HG03558 (cell line): ENCODE measurements around the gene MAP3K1.
A peak's percentile ranks its signal among the peaks of the same experiment; 100 is the strongest.
"Not testable (repeated sequence)": the region's sequence is repeated elsewhere in the genome, so short reads cannot be mapped to it uniquely, and the experiment has no call there.

ENCODE experiments used
- ATAC-seq: cut with Tn5 transposase; IDR thresholded peaks from one replicate; pipeline ENCODE4 v1.9.1; 2021; ENCODE audit warnings: moderate number of reproducible peaks; ENCODE audit not compliant: unreplicated experiment; ENCODE audit errors: extremely low read depth

MAP3K1 gene

DNA sequence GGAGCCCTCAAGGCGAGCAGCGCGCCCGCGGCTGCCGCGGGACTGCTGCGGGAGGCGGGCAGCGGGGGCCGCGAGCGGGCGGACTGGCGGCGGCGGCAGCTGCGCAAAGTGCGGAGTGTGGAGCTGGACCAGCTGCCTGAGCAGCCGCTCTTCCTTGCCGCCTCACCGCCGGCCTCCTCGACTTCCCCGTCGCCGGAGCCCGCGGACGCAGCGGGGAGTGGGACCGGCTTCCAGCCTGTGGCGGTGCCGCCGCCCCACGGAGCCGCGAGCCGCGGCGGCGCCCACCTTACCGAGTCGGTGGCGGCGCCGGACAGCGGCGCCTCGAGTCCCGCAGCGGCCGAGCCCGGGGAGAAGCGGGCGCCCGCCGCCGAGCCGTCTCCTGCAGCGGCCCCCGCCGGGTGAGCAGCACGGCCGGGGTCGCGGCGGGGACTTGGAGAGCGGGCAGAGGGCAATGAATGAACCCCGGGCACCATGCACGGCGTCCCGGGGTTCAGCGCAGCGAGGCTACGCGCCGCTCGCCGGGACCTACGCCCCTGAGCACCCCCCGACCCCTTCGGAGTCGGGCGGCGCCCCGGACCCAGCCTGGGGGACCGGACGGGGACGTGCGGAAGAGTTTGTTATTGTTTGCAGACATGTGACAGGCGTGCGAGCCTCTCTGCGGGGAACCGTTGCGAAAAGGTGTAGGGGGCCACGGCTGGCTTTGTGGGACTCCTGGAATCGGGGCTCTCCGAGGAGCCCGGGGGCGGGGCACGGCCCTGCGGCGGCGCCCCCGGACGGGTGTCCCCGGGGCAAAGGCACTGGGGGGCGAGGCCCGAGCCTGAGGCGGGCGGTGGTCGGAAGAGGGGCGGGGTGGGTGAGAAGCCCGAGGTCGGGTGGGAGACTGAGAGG lies 553 bp downstream of the MAP3K1 start:
- peak; percentile 18 for ATAC-seq

- ATAC-seq = no peak
Measured at GRCh38 chr5:56816546-56817081, 1.3 kb downstream of the MAP3K1 start.

- ATAC-seq = no peak
Measured at GRCh38 chr5:56817263-56818014, 2.1 kb downstream of the MAP3K1 start.

GRCh38 chr5:56818450-56819037 lies 3.2 kb downstream of the MAP3K1 start:
- ATAC-seq = no peak

- no peak for ATAC-seq
Measured at GRCh38 chr5:56819060-56819881, 3.9 kb downstream of the MAP3K1 start.

- ATAC-seq = not testable (repeated sequence)
Measured at GRCh38 chr5:56821868-56822267, 6.5 kb downstream of the MAP3K1 start.

- no peak for ATAC-seq
Measured at GRCh38 chr5:56822981-56823380, 7.6 kb downstream of the MAP3K1 start.

DNA sequence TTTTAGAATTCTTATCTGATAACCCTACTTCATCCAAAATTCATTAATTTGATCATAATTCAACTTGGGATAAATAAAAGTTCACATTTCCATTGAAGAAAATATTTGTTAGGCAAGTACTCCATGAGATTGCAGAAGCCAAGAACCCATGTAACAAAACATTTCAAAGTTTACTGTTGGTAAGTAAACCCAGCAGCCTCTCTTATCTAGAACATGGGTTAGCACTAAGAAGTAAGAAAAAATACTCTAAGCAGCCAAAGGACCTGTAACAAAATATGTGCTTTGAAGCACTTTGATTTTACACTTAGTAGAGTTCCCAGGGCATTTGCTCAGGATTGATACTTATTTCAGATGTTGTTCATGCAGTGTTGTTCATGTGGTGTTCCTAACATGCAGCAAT lies 8.7 kb downstream of the MAP3K1 start:
- ATAC-seq = no peak

GRCh38 chr5:56825222-56825824 lies 10.0 kb downstream of the MAP3K1 start:
- ATAC-seq = no peak

DNA sequence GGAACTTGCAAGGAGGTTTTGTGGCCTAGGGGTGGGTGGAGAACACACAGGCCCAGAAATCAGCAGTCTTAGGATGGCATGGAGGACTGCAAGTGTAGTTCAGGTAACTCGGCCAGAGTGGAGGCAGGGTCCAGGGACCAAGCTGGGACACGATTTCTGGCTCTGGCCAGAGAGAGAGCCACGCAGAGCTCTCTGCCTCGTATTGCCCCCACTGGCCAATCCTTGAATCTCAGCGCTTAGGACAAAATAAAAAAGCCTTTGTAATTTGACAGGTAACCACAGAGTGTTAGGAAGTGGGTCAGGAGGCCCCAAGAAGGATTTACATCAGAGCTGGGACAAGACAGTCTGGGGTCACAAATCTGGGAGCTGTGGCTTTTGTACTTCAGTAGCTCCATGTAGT lies 11.7 kb downstream of the MAP3K1 start:
- ATAC-seq = no peak

GRCh38 chr5:56827924-56828323 lies 12.6 kb downstream of the MAP3K1 start:
- ATAC-seq = no peak

DNA sequence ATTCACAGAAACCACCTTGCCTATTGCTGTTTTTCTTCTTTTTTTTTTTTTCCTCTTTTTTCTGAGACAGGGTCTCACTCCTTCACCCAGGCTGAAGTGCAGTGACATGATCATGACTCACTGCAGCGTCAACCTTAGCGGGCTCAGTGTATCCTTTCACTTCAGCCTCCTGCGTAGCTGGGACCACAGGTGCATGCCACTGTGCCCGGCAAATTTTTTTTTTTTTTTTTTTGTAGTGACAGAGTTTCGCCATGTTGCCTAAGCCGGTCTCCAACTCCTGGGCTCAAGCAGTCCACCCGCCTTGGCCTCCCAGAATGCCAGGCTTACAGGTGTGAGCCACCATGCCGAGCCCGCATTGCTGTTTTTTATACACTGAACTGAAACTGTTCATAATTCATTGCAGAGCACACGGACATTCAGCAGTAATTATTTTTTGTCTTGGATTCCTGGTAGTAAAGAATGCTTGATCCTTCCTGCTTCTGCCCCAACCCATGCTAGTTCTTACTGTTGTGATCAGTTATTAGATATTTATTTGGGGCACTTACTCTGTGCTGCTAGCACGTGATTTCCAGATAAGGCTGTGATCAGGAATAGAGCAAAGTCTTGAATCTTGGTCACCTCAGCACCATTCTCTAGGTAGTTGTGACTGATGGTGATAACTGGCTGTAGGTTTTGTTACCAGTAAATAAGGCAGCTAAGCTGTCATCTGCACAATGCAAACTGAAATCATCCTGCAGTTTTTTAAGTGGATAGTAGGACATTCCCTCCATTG lies 14.0 kb downstream of the MAP3K1 start:
- ATAC-seq = no peak

- ATAC-seq = no peak
Measured at GRCh38 chr5:56831773-56832172, 16.4 kb downstream of the MAP3K1 start.

DNA sequence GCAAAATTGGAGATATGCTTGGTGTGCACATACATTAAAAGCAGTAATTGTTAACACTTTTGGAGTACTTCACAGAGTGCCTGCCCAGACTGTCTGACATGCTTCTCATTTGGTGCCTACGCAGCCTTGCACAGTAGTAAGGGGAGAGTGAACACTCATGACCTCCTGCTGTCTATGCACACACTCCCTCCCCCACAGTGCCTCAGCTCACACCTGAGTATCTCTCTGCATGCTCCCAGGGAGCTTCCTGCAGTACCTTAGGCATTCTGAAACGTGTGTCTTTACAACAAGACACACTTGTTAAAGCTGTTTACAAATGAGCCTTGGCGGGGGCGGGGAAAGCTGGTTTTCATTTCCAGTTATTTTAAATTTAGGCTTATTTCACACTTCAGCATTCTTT lies 18.0 kb downstream of the MAP3K1 start:
- no peak for ATAC-seq

- no peak for ATAC-seq
Measured at GRCh38 chr5:56837381-56837780, 22.0 kb downstream of the MAP3K1 start.

DNA sequence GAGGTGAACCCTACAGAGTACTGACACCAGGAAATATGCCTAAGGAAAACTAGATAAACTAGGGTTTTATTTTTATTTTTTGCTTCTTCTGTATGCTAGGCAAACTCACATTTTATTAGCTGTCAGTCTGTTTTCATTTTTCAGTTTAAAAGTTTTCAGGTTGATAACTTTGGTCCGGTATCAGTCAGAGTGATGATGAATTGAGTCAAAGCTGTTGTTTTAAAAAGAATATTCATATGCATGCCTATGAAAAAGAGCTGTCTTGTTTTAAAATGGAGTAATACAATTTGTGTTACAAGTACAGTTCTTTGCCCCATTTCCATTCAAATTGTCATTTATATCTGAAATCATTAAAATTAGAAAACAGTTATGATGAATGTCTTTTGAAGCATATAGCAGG lies 22.6 kb downstream of the MAP3K1 start:
- no peak for ATAC-seq

- no peak for ATAC-seq
Measured at GRCh38 chr5:56838409-56839039, 23.2 kb downstream of the MAP3K1 start.

GRCh38 chr5:56839062-56839461 lies 23.7 kb downstream of the MAP3K1 start:
- ATAC-seq = no peak
